ENCODE data around the gene SLC12A5.

- TF ChIP-seq EZH2phosphoT487 (IDR thresholded peaks at IDR 0.05; ENCODE audit: borderline replicate concordance, low read length) (no peak), CTCF (IDR thresholded peaks at IDR 0.05; ENCODE audit: low read depth, low read length, poor library complexity, severe bottlenecking) (no peak)
These were observed 29.7 kb downstream of the SLC12A5 start for GRCh38 chr20:46058599-46059281.
